ENCODE results near the gene SERGEF. TPM values are rescaled to one million over a fixed set of nuclear protein-coding genes. Genes with fewer than 3 reads are reported as not detected.

Gene SERGEF
- total RNA-seq, 2 donors from 2014 or later: 20.8 to 28.7 TPM

DNA sequence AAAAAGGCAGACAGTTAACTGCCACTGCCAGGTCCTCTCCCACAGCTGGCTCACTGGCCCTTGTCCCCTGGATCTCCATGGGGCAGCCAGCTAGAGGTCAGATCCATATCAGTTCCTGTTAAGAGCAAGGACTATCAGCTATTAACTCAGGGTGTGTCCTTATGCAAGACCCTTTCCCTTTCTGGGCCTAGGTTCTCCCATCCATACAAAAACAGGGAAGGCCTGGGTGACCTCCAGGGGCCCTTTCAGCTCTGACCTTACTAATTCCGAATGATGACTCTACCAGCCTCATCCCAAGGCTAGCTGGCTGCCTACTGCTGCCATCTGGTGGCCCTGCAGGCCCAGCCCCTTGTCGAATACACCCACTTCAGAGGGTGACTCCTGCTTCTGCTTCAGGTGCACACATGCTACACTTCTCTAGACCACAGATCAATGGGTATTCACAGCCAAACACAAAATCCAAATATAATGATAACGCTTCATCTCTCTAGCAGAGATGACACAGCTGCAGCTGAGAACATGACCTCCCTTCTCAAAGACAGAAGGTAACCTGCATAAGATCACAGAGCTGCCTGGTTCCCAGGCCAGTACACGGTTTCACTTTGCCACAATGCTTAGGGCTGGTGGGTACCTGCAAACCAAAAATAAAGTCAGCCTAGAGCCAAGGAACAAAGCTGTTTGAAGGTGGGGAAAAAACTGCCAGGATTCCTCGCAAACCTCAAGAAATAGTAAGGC lies 34.1 kb downstream of the SERGEF start:
- ATAC-seq: peak; percentile 64

DNA sequence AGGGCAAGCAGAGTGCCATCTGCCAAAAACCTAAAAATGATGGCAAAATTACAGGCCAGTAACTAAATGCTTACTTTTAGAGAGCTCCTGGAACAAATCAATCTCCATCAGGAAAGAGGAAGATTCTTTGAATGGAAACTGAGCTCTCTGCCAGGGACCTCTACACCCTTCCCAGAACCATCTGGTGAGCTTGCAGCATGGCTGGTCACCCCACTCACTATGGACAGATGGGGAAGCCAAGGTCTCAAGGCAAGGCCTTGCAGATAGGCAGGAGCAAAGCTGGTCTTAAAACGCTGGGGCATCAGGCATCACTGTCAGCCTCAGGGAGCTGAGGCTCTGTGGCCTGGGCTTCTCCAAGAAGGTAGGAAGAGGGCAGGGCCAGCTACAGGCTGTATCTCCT lies 36.2 kb downstream of the SERGEF start:
- H3K4me1 ChIP-seq: no peaks in the 10 kb centered on the region
- no peak overlapping the region for H3K4me3 ChIP-seq
- DNase-seq (no peak), ATAC-seq (no peak)
- no peak overlapping the region for H3K27ac ChIP-seq
- no peaks in the 10 kb centered on the region for H3K27me3 ChIP-seq
- intact Hi-C loops (cut with DNase I): loop anchor here (5.0 to 10.0 kb wide), 2 partner anchors 212 to 249 kb away; no protein-coding TSS in a partner anchor
- TF ChIP-seq, protein P1, sequence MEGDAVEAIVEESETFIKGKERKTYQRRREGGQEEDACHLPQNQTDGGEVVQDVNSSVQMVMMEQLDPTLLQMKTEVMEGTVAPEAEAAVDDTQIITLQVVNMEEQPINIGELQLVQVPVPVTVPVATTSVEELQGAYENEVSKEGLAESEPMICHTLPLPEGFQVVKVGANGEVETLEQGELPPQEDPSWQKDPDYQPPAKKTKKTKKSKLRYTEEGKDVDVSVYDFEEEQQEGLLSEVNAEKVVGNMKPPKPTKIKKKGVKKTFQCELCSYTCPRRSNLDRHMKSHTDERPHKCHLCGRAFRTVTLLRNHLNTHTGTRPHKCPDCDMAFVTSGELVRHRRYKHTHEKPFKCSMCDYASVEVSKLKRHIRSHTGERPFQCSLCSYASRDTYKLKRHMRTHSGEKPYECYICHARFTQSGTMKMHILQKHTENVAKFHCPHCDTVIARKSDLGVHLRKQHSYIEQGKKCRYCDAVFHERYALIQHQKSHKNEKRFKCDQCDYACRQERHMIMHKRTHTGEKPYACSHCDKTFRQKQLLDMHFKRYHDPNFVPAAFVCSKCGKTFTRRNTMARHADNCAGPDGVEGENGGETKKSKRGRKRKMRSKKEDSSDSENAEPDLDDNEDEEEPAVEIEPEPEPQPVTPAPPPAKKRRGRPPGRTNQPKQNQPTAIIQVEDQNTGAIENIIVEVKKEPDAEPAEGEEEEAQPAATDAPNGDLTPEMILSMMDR (IDR thresholded peaks at IDR 0.05): no peak
- no peak for TF ChIP-seq POLR2A (IDR thresholded peaks at IDR 0.05)
- H3K9me3 ChIP-seq: no peaks in the 10 kb centered on the region
- H3K36me3 ChIP-seq (replicated peaks in 1 of 2; ENCODE audit: insufficient read depth in 1 of 2, low read depth in 2 of 2): peaks cover 0 to 2% of the 10 kb centered on the region in 2 donors
- 62 to 86% methylated on average over 1 of the region's 1 CpG for WGBS, 2 donors

More for the DNA sequence above, 34.1 kb downstream of the SERGEF start:
- WGBS, 2 donors: 51 to 54% methylated on average over 5 of the region's 5 CpGs
- DNase-seq: peak; percentile 31 to 55 (median 42)
- no peaks in the 10 kb centered on the region for H3K36me3 ChIP-seq (replicated peaks in 1 of 2; ENCODE audit: insufficient read depth in 1 of 2, low read depth in 2 of 2)
- intact Hi-C loops (cut with DNase I): loop anchor here (5.0 to 10.0 kb wide), 2 partner anchors 214 to 251 kb away; no protein-coding TSS in a partner anchor
- no peaks in the 10 kb centered on the region for H3K9me3 ChIP-seq
- H3K4me1 ChIP-seq: no peaks in the 10 kb centered on the region
- H3K27ac ChIP-seq: no peak overlapping the region
- no peaks in the 10 kb centered on the region for H3K27me3 ChIP-seq
- no peak overlapping the region for H3K4me3 ChIP-seq
- TF ChIP-seq POLR2A (IDR thresholded peaks at IDR 0.05): no peak
- TF ChIP-seq, protein P1 (IDR thresholded peaks at IDR 0.05): peak in 6 of 7 experiments; percentile 41 to 57 (median 54)

DNA sequence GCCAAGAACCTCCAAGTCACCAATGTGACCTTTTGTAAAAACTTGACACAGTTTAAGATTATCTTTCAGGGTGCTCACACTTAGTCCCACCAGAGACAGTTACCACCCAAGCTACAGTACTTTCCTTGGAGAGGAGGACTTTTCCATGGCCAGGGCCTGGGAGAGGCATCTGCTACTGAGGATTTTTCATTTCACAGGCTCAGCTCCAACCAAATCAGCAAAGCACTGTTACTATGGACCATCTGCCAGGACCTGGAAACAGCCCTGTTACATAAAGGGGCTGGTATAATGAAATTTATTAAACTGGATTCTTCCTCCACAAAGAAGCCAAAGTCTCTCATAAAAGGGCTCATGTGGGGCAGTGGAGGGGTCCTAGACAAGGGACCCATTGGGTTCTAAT lies 38.6 kb downstream of the SERGEF start:
- Histone ChIP-seq H3K36me3 (replicated peaks in 1 of 2; ENCODE audit: insufficient read depth in 1 of 2, low read depth in 2 of 2) (peaks cover 0 to 2% of the 10 kb centered on the region in 2 donors), H3K27ac (no peak overlapping the region), H3K4me3 (no peak overlapping the region), H3K9me3 (no peaks in the 10 kb centered on the region), H3K27me3 (no peaks in the 10 kb centered on the region), H3K4me1 (no peaks in the 10 kb centered on the region)
- no peak for DNase-seq
- TF ChIP-seq, protein P1 (IDR thresholded peaks at IDR 0.05): no peak
- no peak for ATAC-seq
- intact Hi-C loops (cut with DNase I): loop anchor here (10.0 kb wide), 1 partner anchor 209 kb away; no protein-coding TSS in a partner anchor

DNA sequence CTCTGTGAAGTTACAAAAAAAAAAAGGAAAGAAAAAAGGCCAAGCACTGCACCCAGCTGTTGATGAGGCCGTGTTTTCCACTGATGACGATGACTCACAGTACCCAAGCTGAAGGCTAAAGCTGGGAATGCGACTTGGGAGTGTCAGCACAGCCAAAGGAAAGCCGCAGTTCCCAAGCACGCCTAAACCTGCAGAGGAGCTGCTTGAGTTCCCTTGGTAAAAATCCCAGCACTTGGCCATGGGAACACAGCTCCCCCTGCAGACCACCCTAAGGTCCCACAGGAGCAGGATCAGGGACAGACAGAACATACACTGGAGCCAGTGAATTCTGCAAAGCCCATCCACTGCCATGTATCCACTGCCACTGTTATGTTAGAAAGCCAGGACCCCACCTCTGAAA lies 39.9 kb downstream of the SERGEF start:
- ATAC-seq: no peak
- no peaks in the 10 kb centered on the region for H3K9me3 ChIP-seq
- 72 to 80% methylated on average over 5 of the region's 5 CpGs for WGBS, 2 donors
- H3K4me3 ChIP-seq: no peak overlapping the region
- TF ChIP-seq, protein P1 (IDR thresholded peaks at IDR 0.05): peak in 6 of 7 experiments; percentile 8 to 32 (median 22)
- TF ChIP-seq POLR2A (IDR thresholded peaks at IDR 0.05): no peak
- H3K27me3 ChIP-seq: no peaks in the 10 kb centered on the region
- intact Hi-C loops (cut with DNase I): loop anchor here (10.0 kb wide), 1 partner anchor 208 kb away; no protein-coding TSS in a partner anchor
- no peaks in the 10 kb centered on the region for H3K4me1 ChIP-seq
- H3K27ac ChIP-seq: no peak overlapping the region
- peaks cover 0 to 2% of the 10 kb centered on the region in 2 donors for H3K36me3 ChIP-seq (replicated peaks in 1 of 2; ENCODE audit: insufficient read depth in 1 of 2, low read depth in 2 of 2)
- DNase-seq: peak in 3 of 4 donors; percentile 13 to 32 (median 20)

All from body of pancreas (tissue), 4 donors.